ENCODE measurements around the gene SLC23A3. TPM values are rescaled to one million over a fixed set of nuclear protein-coding genes. Genes with fewer than 3 reads are reported as not detected.

The SLC23A3 gene
- total RNA-seq, 1 experiment from 2014 or later, result 0.59 TPM

- no peak overlapping the region for H3K27ac Mint-ChIP-seq
- CTCF ChIA-PET, result no interaction called here
- H3K4me3 Mint-ChIP-seq, result no peak overlapping the region
- DNase-seq (ENCODE audit: low spot score), result no peak
- H3K36me3 Mint-ChIP-seq, result peaks cover 54% of the 10 kb centered on the region
- H3K4me1 Mint-ChIP-seq, result peaks cover 17% of the 10 kb centered on the region
- ATAC-seq, result no peak
- no peaks in the 10 kb centered on the region for H3K9me3 Mint-ChIP-seq
- H3K27me3 Mint-ChIP-seq (ENCODE audit: low read depth), result no peaks in the 10 kb centered on the region
- POLR2A ChIA-PET, result no interaction called here
- no peak for TF ChIP-seq NFYB (CRISPR knock-in tag; conservative IDR thresholded peaks at IDR 0.05; ENCODE audit: low read depth)
- TF ChIP-seq ZNF232 (CRISPR knock-in tag; IDR thresholded peaks at IDR 0.05), result no peak
- TF ChIP-seq ZNF317 (CRISPR knock-in tag; IDR thresholded peaks at IDR 0.05; ENCODE audit: borderline replicate concordance, low read depth), result no peak
- TF ChIP-seq SMAD3 (CRISPR knock-in tag; IDR thresholded peaks at IDR 0.05; ENCODE audit: borderline replicate concordance), result no peak
- TF ChIP-seq, protein P1, sequence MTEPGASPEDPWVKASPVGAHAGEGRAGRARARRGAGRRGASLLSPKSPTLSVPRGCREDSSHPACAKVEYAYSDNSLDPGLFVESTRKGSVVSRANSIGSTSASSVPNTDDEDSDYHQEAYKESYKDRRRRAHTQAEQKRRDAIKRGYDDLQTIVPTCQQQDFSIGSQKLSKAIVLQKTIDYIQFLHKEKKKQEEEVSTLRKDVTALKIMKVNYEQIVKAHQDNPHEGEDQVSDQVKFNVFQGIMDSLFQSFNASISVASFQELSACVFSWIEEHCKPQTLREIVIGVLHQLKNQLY (CRISPR knock-in tag; IDR thresholded peaks at IDR 0.05), result no peak
- TF ChIP-seq ZNF671 (CRISPR knock-in tag; IDR thresholded peaks at IDR 0.05), result no peak
- TF ChIP-seq RORB (CRISPR knock-in tag; IDR thresholded peaks at IDR 0.05), result no peak
These were observed 43.8 kb upstream of the SLC23A3 start for GRCh38 chr2:219213486-219214071.

GRCh38 chr2:219213026-219213415 is 43.2 kb upstream of the SLC23A3 start:
- no peaks in the 10 kb centered on the region for H3K9me3 Mint-ChIP-seq
- ChIA-PET POLR2A (no interaction called here), CTCF (no interaction called here)
- peaks cover 16% of the 10 kb centered on the region for H3K4me1 Mint-ChIP-seq
- no peak overlapping the region for H3K27ac Mint-ChIP-seq
- H3K4me3 Mint-ChIP-seq, result no peak overlapping the region
- no peaks in the 10 kb centered on the region for H3K27me3 Mint-ChIP-seq (ENCODE audit: low read depth)
- no peak for ATAC-seq
- DNase-seq (ENCODE audit: low spot score), result no peak
- H3K36me3 Mint-ChIP-seq, result peaks cover 59% of the 10 kb centered on the region
- no peak for TF ChIP-seq JUN (CRISPR knock-in tag; IDR thresholded peaks at IDR 0.05)
- no peak for TF ChIP-seq MYBL2 (CRISPR knock-in tag; IDR thresholded peaks at IDR 0.05)

DNA sequence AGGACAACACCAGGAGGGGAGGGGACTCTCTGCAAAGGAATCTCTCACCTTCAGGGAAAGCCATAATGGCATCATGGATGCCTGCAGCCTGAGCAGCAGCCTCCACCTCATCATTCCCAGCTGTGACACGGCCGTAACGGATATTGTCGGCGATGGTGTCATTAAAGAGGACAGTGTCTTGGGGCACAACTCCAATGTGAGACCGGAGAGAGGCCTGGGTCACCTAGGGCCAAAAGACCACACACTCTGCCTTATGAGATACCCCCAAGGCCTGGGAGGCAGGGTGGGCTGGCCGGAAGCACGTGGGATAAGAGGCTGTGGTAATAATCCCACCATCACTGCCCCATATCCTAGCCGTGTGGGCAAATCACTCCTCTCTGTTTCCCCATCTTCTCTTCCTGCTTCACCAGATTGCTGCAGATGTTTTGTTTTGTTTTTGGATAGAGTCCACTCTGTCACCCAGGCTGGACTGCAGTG is 41.1 kb upstream of the SLC23A3 start:
- peaks cover 59% of the 10 kb centered on the region for H3K36me3 Mint-ChIP-seq
- H3K27me3 Mint-ChIP-seq (ENCODE audit: low read depth), result no peaks in the 10 kb centered on the region
- no peak overlapping the region for H3K27ac Mint-ChIP-seq
- H3K9me3 Mint-ChIP-seq, result no peaks in the 10 kb centered on the region
- ATAC-seq, result no peak
- CTCF ChIA-PET, result interaction anchor here (0.5 to 1.0 kb wide), 4 partner anchors 19 to 181 kb away, joined by 3 to 7 read pairs (median 4); partner anchors contain the start of gene CNPPD1
- POLR2A ChIA-PET, result no interaction called here
- TF ChIP-seq ZNF138 (CRISPR knock-in tag; conservative IDR thresholded peaks at IDR 0.05) (no peak), ZNF416 (CRISPR knock-in tag; IDR thresholded peaks at IDR 0.05) (no peak), IRF2 (CRISPR knock-in tag; IDR thresholded peaks at IDR 0.05; ENCODE audit: borderline replicate concordance, low read depth) (no peak), ZNF423 (CRISPR knock-in tag; IDR thresholded peaks at IDR 0.05) (no peak), TCF7 (CRISPR knock-in tag; IDR thresholded peaks at IDR 0.05; ENCODE audit: low read depth) (no peak)
- H3K4me1 Mint-ChIP-seq, result peaks cover 7% of the 10 kb centered on the region
- no peak for DNase-seq (ENCODE audit: low spot score)
- no peak overlapping the region for H3K4me3 Mint-ChIP-seq

- ATAC-seq, result no peak
- H3K36me3 Mint-ChIP-seq, result peaks cover 59% of the 10 kb centered on the region
- no peak overlapping the region for H3K27ac Mint-ChIP-seq
- no peak for DNase-seq (ENCODE audit: low spot score)
- peaks cover 6% of the 10 kb centered on the region for H3K4me1 Mint-ChIP-seq
- no peaks in the 10 kb centered on the region for H3K27me3 Mint-ChIP-seq (ENCODE audit: low read depth)
- H3K4me3 Mint-ChIP-seq, result no peak overlapping the region
- H3K9me3 Mint-ChIP-seq, result no peaks in the 10 kb centered on the region
- POLR2A ChIA-PET, result no interaction called here
- CTCF ChIA-PET, result no interaction called here
- TF ChIP-seq ATF2 (CRISPR knock-in tag; IDR thresholded peaks at IDR 0.05; ENCODE audit: borderline replicate concordance, low read depth) (no peak), SOX15 (CRISPR knock-in tag; IDR thresholded peaks at IDR 0.05) (no peak), FOXP4 (CRISPR knock-in tag; IDR thresholded peaks at IDR 0.05) (no peak), CREM (CRISPR knock-in tag; IDR thresholded peaks at IDR 0.05) (no peak), TCF7 (CRISPR knock-in tag; IDR thresholded peaks at IDR 0.05; ENCODE audit: low read depth) (no peak), RELA (CRISPR knock-in tag; IDR thresholded peaks at IDR 0.05; ENCODE audit: borderline replicate concordance) (no peak), ZNF121 (CRISPR knock-in tag; IDR thresholded peaks at IDR 0.05) (no peak)
- TF ChIP-seq, protein P1 (CRISPR knock-in tag; IDR thresholded peaks at IDR 0.05), result no peak
- TF ChIP-seq, protein P2, sequence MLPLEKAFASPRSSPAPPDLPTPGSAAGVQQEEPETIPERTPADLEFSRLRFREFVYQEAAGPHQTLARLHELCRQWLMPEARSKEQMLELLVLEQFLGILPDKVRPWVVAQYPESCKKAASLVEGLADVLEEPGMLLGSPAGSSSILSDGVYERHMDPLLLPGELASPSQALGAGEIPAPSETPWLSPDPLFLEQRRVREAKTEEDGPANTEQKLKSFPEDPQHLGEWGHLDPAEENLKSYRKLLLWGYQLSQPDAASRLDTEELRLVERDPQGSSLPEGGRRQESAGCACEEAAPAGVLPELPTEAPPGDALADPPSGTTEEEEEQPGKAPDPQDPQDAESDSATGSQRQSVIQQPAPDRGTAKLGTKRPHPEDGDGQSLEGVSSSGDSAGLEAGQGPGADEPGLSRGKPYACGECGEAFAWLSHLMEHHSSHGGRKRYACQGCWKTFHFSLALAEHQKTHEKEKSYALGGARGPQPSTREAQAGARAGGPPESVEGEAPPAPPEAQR (CRISPR knock-in tag; IDR thresholded peaks at IDR 0.05), result no peak
These were observed 40.5 kb upstream of the SLC23A3 start for GRCh38 chr2:219210196-219210885.
